GM12878 (cell line): ENCODE results near the gene FLVCR1.

ENCODE experiments used
- BHLHE40 ChIP-seq, 2 experiments: fragments of 450-650 bp in 1 of 2; IDR thresholded peaks; 2 replicates each; pipeline ENCODE4 v1.6.1; 2011 to 2017; ENCODE audit warnings: low read depth in 2 of 2, borderline replicate concordance in 1 of 2, improper control_type of control experiment in 1 of 2, low read length in 1 of 2, mild to moderate bottlenecking in 1 of 2
- ETV6 ChIP-seq, 2 experiments: fragments of 450-650 bp in 1 of 2; IDR thresholded peaks in 1 of 2; conservative IDR thresholded peaks in 1 of 2; 2 replicates each; pipeline ENCODE4 v1.6.1; 2014; ENCODE audit warnings: antibody characterized with exemption in 1 of 2, borderline replicate concordance in 1 of 2, low read depth in 1 of 2, mild to moderate bottlenecking in 1 of 2, moderate library complexity in 1 of 2
- JUND ChIP-seq: IDR thresholded peaks from 2 replicates; pipeline ENCODE4 v1.6.1; 2012; ENCODE audit warnings: low read depth, mild to moderate bottlenecking, low read length, improper control_type of control experiment, moderate library complexity
- POLR2A ChIP-seq: IDR thresholded peaks from 2 replicates; pipeline ENCODE4 v1.6.1; 2011; ENCODE audit warnings: low read depth, mild to moderate bottlenecking, low read length
- RELA ChIP-seq: fragments of 450-650 bp; IDR thresholded peaks from 2 replicates; pipeline ENCODE4 v1.8.0; 2014; ENCODE audit warnings: borderline replicate concordance; ENCODE audit not compliant: partially characterized antibody
- RFX5 ChIP-seq: IDR thresholded peaks from 2 replicates; pipeline ENCODE4 v1.6.1; 2011; ENCODE audit warnings: low read depth, low read length, improper control_type of control experiment
- TAF1 ChIP-seq: IDR thresholded peaks from 2 replicates; pipeline ENCODE4 v1.6.1; 2011; ENCODE audit warnings: mild to moderate bottlenecking, low read depth, low read length, borderline replicate concordance
- TF ChIP-seq, protein P1 (sequence below): fragments of 450-650 bp; formaldehyde crosslinking; IDR thresholded peaks from 2 replicates; pipeline ENCODE4 v1.4.0; 2022; ENCODE audit warnings: mild to moderate bottlenecking, moderate library complexity
- TF ChIP-seq, protein P2 (sequence below), 3 experiments: IDR thresholded peaks in 2 of 3; conservative IDR thresholded peaks in 1 of 3; 2 replicates each; pipeline ENCODE4 v1.5.1; 2011; ENCODE audit warnings: low read depth in 3 of 3, low read length in 3 of 3, mild to moderate bottlenecking in 3 of 3, control low read depth in 2 of 3, moderate library complexity in 2 of 3, inconsistent platforms in 1 of 3, mixed read lengths in 1 of 3; ENCODE audit not compliant: control insufficient read depth in 2 of 3, insufficient read depth in 1 of 3; ENCODE audit errors: extremely low read depth in 1 of 3
- TF ChIP-seq, protein P3 (sequence below): IDR thresholded peaks from 2 replicates; pipeline ENCODE4 v1.6.1; 2012; ENCODE audit warnings: mild to moderate bottlenecking, low read depth, low read length
- TF ChIP-seq, protein P4 (sequence below): fragments of 450-650 bp; IDR thresholded peaks from 2 replicates; pipeline ENCODE4 v1.6.1; 2017; ENCODE audit warnings: mild to moderate bottlenecking, moderate library complexity
- TF ChIP-seq, protein P5 (sequence below): fragments of 450-650 bp; formaldehyde crosslinking; IDR thresholded peaks from 2 replicates; pipeline ENCODE4 v1.5.0; 2022; ENCODE audit warnings: mild to moderate bottlenecking, missing genetic modification characterization

DNA sequence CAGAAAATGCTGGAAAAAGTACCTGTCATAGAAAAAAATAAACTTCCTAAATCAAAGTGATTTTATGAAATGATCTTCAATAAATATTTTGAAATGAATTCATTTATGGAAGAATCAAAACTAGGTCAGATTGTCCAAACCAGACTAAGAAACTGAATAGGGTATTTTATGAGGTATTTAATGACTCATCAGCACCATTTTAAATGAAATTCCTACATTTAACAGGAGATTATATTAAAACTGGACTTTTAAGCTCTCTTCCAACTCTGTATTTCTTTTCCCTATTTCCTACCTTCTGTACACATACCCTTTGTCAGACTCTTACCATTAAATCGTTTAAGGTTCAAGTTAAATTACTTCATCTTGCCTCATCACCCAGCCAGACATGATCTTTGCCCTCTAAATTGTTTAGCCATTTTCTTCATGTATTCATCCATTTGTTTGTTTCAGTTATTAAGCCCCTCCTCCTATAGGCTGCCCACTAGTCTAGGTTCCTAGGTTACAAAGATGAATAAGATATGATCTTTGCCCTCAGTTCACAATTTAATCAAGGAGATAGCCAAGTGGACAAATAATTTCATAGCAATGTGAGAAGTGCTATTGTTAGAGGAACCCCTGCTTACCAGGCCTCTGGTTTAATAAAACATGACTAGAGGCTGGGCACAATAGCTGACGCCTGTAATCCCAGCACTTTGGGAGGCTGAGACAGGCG, 41.4 kb upstream of the FLVCR1 start:
- TF ChIP-seq, protein P1, sequence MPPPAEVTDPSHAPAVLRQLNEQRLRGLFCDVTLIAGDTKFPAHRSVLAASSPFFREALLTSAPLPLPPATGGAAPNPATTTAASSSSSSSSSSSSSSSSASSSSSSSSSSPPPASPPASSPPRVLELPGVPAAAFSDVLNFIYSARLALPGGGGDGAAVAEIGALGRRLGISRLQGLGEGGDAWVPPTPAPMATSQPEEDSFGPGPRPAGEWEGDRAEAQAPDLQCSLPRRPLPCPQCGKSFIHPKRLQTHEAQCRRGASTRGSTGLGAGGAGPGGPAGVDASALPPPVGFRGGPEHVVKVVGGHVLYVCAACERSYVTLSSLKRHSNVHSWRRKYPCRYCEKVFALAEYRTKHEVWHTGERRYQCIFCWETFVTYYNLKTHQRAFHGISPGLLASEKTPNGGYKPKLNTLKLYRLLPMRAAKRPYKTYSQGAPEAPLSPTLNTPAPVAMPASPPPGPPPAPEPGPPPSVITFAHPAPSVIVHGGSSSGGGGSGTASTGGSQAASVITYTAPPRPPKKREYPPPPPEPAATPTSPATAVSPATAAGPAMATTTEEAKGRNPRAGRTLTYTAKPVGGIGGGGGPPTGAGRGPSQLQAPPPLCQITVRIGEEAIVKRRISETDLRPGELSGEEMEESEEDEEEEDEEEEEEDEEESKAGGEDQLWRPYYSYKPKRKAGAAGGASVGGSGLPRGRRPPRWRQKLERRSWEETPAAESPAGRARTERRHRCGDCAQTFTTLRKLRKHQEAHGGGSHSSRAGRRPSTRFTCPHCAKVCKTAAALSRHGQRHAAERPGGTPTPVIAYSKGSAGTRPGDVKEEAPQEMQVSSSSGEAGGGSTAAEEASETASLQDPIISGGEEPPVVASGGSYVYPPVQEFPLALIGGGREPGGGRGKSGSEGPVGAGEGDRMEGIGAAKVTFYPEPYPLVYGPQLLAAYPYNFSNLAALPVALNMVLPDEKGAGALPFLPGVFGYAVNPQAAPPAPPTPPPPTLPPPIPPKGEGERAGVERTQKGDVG (CRISPR knock-in tag) = no peak
- TF ChIP-seq, protein P2, sequence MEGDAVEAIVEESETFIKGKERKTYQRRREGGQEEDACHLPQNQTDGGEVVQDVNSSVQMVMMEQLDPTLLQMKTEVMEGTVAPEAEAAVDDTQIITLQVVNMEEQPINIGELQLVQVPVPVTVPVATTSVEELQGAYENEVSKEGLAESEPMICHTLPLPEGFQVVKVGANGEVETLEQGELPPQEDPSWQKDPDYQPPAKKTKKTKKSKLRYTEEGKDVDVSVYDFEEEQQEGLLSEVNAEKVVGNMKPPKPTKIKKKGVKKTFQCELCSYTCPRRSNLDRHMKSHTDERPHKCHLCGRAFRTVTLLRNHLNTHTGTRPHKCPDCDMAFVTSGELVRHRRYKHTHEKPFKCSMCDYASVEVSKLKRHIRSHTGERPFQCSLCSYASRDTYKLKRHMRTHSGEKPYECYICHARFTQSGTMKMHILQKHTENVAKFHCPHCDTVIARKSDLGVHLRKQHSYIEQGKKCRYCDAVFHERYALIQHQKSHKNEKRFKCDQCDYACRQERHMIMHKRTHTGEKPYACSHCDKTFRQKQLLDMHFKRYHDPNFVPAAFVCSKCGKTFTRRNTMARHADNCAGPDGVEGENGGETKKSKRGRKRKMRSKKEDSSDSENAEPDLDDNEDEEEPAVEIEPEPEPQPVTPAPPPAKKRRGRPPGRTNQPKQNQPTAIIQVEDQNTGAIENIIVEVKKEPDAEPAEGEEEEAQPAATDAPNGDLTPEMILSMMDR (IDR thresholded peaks at IDR 0.05 in 2 of 3, conservative IDR thresholded peaks at IDR 0.05 in 1 of 3; ENCODE audit: control insufficient read depth in 2 of 3, extremely low read depth in 1 of 3, insufficient read depth in 1 of 3, low read depth in 3 of 3, low read length in 3 of 3) = no peak
- TF ChIP-seq POLR2A (no peak), BHLHE40 (IDR thresholded peaks at IDR 0.05; ENCODE audit: borderline replicate concordance in 1 of 2, low read depth in 2 of 2, low read length in 1 of 2) (no peak), TAF1 (no peak), RELA (no peak), JUND (no peak), ETV6 (conservative IDR thresholded peaks at IDR 0.05 in 1 of 2, IDR thresholded peaks at IDR 0.05 in 1 of 2; ENCODE audit: borderline replicate concordance in 1 of 2, low read depth in 1 of 2) (no peak), RFX5 (no peak)
- TF ChIP-seq, protein P3, sequence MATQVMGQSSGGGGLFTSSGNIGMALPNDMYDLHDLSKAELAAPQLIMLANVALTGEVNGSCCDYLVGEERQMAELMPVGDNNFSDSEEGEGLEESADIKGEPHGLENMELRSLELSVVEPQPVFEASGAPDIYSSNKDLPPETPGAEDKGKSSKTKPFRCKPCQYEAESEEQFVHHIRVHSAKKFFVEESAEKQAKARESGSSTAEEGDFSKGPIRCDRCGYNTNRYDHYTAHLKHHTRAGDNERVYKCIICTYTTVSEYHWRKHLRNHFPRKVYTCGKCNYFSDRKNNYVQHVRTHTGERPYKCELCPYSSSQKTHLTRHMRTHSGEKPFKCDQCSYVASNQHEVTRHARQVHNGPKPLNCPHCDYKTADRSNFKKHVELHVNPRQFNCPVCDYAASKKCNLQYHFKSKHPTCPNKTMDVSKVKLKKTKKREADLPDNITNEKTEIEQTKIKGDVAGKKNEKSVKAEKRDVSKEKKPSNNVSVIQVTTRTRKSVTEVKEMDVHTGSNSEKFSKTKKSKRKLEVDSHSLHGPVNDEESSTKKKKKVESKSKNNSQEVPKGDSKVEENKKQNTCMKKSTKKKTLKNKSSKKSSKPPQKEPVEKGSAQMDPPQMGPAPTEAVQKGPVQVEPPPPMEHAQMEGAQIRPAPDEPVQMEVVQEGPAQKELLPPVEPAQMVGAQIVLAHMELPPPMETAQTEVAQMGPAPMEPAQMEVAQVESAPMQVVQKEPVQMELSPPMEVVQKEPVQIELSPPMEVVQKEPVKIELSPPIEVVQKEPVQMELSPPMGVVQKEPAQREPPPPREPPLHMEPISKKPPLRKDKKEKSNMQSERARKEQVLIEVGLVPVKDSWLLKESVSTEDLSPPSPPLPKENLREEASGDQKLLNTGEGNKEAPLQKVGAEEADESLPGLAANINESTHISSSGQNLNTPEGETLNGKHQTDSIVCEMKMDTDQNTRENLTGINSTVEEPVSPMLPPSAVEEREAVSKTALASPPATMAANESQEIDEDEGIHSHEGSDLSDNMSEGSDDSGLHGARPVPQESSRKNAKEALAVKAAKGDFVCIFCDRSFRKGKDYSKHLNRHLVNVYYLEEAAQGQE = no peak
- TF ChIP-seq, protein P4, sequence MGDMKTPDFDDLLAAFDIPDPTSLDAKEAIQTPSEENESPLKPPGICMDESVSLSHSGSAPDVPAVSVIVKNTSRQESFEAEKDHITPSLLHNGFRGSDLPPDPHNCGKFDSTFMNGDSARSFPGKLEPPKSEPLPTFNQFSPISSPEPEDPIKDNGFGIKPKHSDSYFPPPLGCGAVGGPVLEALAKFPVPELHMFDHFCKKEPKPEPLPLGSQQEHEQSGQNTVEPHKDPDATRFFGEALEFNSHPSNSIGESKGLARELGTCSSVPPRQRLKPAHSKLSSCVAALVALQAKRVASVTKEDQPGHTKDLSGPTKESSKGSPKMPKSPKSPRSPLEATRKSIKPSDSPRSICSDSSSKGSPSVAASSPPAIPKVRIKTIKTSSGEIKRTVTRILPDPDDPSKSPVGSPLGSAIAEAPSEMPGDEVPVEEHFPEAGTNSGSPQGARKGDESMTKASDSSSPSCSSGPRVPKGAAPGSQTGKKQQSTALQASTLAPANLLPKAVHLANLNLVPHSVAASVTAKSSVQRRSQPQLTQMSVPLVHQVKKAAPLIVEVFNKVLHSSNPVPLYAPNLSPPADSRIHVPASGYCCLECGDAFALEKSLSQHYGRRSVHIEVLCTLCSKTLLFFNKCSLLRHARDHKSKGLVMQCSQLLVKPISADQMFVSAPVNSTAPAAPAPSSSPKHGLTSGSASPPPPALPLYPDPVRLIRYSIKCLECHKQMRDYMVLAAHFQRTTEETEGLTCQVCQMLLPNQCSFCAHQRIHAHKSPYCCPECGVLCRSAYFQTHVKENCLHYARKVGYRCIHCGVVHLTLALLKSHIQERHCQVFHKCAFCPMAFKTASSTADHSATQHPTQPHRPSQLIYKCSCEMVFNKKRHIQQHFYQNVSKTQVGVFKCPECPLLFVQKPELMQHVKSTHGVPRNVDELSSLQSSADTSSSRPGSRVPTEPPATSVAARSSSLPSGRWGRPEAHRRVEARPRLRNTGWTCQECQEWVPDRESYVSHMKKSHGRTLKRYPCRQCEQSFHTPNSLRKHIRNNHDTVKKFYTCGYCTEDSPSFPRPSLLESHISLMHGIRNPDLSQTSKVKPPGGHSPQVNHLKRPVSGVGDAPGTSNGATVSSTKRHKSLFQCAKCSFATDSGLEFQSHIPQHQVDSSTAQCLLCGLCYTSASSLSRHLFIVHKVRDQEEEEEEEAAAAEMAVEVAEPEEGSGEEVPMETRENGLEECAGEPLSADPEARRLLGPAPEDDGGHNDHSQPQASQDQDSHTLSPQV = no peak
- TF ChIP-seq, protein P5, sequence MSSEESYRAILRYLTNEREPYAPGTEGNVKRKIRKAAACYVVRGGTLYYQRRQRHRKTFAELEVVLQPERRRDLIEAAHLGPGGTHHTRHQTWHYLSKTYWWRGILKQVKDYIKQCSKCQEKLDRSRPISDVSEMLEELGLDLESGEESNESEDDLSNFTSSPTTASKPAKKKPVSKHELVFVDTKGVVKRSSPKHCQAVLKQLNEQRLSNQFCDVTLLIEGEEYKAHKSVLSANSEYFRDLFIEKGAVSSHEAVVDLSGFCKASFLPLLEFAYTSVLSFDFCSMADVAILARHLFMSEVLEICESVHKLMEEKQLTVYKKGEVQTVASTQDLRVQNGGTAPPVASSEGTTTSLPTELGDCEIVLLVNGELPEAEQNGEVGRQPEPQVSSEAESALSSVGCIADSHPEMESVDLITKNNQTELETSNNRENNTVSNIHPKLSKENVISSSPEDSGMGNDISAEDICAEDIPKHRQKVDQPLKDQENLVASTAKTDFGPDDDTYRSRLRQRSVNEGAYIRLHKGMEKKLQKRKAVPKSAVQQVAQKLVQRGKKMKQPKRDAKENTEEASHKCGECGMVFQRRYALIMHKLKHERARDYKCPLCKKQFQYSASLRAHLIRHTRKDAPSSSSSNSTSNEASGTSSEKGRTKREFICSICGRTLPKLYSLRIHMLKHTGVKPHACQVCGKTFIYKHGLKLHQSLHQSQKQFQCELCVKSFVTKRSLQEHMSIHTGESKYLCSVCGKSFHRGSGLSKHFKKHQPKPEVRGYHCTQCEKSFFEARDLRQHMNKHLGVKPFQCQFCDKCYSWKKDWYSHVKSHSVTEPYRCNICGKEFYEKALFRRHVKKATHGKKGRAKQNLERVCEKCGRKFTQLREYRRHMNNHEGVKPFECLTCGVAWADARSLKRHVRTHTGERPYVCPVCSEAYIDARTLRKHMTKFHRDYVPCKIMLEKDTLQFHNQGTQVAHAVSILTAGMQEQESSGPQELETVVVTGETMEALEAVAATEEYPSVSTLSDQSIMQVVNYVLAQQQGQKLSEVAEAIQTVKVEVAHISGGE = no peak
